Right renal cortex interstitium (tissue), 3 donors: ENCODE results near the gene ATP8B3. TPM values are rescaled to one million over a fixed set of nuclear protein-coding genes. Genes with fewer than 3 reads are reported as not detected.

Experiments used
- DNase-seq, 3 donors: peaks; one replicate each; pipeline ENCODE4 v3.0.0-alpha.2; 2013; ENCODE audit warnings: low read depth in 3 of 3, low spot score in 2 of 3
- polyA plus RNA-seq, 3 donors: library from polyadenylated mRNA; unstranded; fragments of 120-200 nt; gene quantifications; one replicate each; pipeline ENCODE4 v1.2.1, GENCODE V29; 2013; ENCODE audit not compliant: insufficient read length in 3 of 3

Gene ATP8B3
- polyA plus RNA-seq, 3 donors, result 0.45 to 0.65 (median 0.62) TPM

DNA sequence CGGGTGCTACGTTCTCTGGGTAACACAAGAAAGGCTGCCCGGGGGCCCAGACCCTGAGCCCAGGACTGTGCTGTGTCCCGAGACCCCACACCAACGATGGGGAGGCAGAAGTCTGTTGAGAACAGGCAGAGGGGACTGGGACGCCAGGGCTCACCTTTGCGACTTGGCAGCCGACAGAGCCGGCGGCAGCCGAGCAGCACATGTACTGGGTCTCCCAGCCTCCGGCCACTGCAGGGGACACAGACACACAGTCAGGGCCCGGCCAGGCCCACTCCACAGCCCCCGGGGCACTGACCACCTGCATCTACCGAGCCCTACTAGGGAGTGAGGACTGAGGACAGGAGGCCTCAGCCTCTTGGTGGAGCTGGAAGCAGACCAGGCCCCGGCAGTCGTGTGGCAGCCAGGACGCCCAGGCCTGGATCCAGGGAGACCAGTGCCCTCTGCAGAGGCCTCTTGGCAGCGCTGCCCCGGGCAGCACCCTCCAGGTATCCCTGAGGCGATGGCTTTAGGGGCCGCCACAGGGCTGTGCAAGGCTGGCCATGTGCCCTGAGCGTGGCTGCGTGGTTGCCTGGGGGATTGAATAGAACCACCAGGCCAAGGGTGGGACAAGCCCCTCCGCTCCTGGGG, 5.6 kb upstream of the ATP8B3 start:
- no peak for DNase-seq

- DNase-seq, result no peak
Measured at GRCh38 chr19:1816530-1817298, 4.6 kb upstream of the ATP8B3 start.

DNA sequence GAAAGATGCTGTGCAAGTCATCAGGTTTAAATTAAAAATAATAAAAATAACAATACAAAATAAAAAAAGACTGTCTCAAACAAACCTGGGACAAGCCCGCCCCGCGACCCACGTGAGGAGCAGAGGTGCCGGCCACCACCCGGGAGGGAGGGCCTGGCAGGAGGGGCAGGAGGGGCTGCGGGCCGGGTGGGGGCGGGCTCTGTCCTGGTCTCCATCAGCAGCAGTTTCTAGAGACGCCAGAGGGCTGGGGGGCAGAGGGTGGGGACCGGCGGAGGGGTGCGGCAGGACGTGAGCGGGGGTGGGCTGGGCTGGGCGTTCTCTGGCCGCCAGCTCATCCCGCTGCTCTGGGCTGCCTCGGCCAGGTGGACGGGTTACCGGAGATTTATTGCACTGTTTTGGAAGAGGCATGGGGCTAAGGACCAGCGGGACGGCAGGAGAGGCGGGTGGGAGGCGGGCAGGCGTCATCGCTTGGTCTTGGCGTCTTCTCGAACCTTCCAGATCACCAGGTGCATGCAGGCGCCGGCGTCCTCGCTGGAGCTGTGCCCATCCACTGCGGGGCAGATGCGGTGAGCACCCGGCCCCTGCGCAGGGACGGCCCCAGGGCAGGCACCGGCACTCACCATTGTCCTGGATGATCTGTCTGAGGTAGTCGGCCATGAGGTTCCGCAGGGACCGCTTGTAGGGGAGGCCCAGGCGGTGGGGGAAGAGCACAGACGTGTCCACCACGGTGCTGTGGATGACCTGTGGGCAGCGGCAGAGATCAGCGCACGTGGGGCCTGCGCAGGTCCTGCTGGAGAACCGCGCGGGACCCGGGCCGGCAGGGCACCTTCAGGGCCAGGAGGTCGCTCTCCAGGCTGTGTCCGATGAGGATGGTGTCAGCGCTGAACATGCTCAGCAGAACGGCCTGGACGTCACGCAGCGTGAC, 3.8 kb upstream of the ATP8B3 start:
- no peak for DNase-seq

DNA sequence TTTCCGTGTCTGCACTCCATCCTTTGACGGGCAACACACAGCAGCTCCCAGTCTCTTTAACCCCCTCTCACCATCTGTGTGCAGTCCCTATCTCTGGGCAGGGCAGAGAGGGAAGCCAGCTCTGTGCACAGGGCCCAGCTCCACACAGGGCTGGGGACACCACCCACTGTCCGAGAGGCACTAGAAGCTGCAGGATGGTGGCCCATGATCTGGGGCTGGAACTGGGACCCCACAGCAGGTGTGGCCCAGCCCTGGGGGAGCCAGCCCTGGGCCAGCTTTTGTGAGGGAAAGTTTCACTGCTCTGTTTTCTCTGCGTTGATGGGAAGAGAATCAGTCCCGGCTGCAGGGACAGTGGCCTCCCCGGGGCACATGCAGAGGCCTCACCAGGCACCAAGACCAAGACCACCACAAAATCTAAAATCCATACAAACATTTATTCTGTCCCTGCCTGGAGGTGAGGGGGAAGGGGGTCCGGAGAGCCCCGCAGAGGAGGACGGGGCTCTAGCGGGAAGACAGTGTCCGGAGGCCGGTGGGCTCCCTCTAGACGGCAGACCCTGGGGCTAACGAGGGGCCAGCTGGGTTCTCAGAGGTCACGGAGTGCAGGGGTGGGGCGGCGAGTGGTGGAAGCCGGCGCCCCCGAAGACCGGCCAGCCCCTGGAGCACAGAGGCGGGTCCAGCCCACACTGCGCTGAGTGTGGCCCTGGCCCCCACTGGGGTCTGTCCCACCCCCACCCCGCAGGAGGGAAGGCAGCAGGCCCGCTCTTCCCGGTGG, 2.9 kb upstream of the ATP8B3 start:
- DNase-seq, result no peak

- DNase-seq, result no peak
Measured at GRCh38 chr19:1814391-1814790, 2.3 kb upstream of the ATP8B3 start.

- DNase-seq, result no peak
Measured at GRCh38 chr19:1813192-1814182, 1.4 kb upstream of the ATP8B3 start.

DNA sequence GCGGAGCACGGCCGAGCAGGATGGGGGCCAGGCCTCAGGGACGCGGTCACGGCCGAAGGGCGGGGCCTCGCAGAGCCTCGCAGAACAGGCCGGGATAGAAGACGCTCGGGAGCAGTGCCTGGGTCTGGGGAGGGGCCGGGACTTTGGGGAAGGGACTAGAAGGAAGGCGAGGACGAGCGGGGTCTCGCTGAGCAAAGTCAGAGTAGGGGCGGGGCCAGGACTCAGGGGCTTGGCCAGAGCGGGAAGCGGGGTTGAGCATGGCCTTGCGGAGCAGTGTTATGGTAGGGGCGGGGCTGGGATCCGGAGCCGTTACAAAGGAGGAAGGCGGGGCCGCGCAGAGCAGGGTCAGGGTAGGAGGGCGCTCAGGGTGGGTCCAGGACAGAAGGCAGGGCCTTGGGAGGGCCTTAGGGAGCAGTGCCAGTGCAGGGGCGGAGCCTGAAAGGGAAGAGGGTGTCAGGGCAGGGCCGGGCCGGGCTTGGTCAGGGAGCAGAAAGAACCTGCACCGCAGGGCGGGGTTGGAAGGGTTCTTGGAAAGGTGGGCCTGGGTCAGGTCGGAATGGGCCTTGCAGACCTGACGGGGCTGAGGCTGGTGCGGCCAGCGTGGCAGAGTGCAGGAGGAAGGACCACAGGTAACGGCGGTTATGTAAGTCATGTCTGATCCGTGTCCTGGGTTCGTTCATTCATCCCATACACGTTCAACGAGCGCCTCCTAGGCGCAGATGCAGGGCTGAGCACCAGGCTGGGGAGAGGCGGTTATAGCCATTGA, 533 bp upstream of the ATP8B3 start:
- peak in 1 of 3 donors; percentile 57 for DNase-seq

DNA sequence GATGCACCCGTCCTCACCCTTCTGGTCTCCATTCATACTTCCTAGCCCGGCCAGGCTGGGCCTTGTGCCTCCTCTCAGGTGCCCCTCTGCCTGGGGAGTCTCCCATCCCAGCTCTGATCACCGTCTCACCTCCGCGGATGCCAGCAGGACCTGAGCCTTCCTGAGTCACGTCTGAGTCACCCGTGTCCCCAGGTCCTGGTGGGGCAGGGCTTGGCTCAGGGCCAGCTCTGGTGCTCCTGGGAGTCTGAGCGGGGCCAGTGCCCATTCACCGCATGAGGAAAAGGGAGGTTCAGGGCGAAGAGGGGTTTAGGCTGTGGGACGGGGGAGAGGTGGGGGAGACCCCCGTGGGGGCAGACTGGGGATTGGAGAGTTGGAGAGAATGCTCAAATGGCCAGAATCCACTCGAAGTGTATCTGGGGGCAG, 593 bp downstream of the ATP8B3 start:
- DNase-seq, result no peak

GRCh38 chr19:1810439-1811160, 1.5 kb downstream of the ATP8B3 start:
- DNase-seq, result no peak

DNA sequence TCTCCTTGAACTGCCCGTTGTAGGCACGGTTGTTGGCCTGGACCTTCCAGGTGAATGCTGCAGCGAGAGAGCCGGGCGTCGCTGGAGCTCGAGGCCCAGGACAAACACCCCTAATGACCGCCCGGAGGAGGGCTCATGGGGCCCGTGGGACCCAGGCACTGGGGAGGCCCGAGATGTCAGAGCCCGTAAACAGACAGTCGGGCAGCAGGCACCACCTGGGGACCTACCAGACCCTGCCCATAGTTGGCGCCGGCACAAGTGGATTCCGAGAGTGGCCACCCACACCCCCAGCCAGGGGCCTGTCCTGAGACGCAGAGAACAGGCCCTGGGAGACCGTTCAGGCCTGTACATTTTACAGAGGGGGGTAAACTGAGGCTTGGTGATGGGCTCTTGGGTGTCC, 2.4 kb downstream of the ATP8B3 start:
- no peak for DNase-seq

- no peak for DNase-seq
Measured at GRCh38 chr19:1808395-1808731, 3.7 kb downstream of the ATP8B3 start.

- no peak for DNase-seq
Measured at GRCh38 chr19:1807695-1808394, 4.2 kb downstream of the ATP8B3 start.

GRCh38 chr19:1807030-1807694, 4.9 kb downstream of the ATP8B3 start:
- no peak for DNase-seq

GRCh38 chr19:1806184-1807029, 5.7 kb downstream of the ATP8B3 start:
- DNase-seq, result no peak

GRCh38 chr19:1805401-1806183, 6.5 kb downstream of the ATP8B3 start:
- no peak for DNase-seq
